H9 (cell line): ENCODE measurements around the gene TRABD2B. TPM values are rescaled to one million over a fixed set of nuclear protein-coding genes. Genes with fewer than 3 reads are reported as not detected.

Source experiments
- DNase-seq: peaks from one replicate; pipeline ENCODE4 v3.0.0-alpha.2; 2017
- H2AFZ ChIP-seq: one replicate; pipeline ENCODE4 v1.6.1; 2013; ENCODE audit warnings: mild to moderate bottlenecking, low read length, control low read depth, moderate library complexity
- H2AK5ac ChIP-seq: 2 replicates; pipeline ENCODE4 v1.6.1; 2013; ENCODE audit warnings: low read length, control low read depth, mixed read lengths; ENCODE audit not compliant: insufficient read length
- H2BK120ac ChIP-seq: one replicate; pipeline ENCODE4 v1.6.1; 2013; ENCODE audit warnings: low read depth, mild to moderate bottlenecking, low read length, control low read depth, inconsistent platforms; ENCODE audit not compliant: poor library complexity, severe bottlenecking
- H2BK12ac ChIP-seq: 2 replicates; pipeline ENCODE4 v1.6.1; 2013; ENCODE audit warnings: low read length, control low read depth, mixed read lengths, low read depth; ENCODE audit not compliant: insufficient read length
- H2BK15ac ChIP-seq: 2 replicates; pipeline ENCODE4 v1.6.1; 2013; ENCODE audit warnings: low read depth, low read length, control low read depth
- H2BK20ac ChIP-seq: one replicate; pipeline ENCODE4 v1.6.1; 2013; ENCODE audit warnings: low read depth, mild to moderate bottlenecking, low read length, control low read depth, inconsistent platforms; ENCODE audit not compliant: poor library complexity, severe bottlenecking
- H2BK5ac ChIP-seq: 2 replicates; pipeline ENCODE4 v1.6.1; 2013; ENCODE audit warnings: low read length, control low read depth, mixed read lengths; ENCODE audit not compliant: insufficient read length
- H3K14ac ChIP-seq: 2 replicates; pipeline ENCODE4 v1.6.1; 2013; ENCODE audit warnings: low read length, control low read depth; ENCODE audit not compliant: insufficient read depth
- H3K18ac ChIP-seq: 2 replicates; pipeline ENCODE4 v1.6.1; 2013; ENCODE audit warnings: low read depth, mild to moderate bottlenecking, mixed read lengths, low read length, control low read depth; ENCODE audit not compliant: insufficient read length
- H3K23ac ChIP-seq: 2 replicates; pipeline ENCODE4 v1.6.1; 2013; ENCODE audit warnings: low read length, control low read depth, mixed read lengths, low read depth; ENCODE audit not compliant: insufficient read length
- H3K23me2 ChIP-seq: 2 replicates; pipeline ENCODE4 v1.6.1; 2013; ENCODE audit warnings: low read depth, mild to moderate bottlenecking, mixed read lengths, low read length, control low read depth; ENCODE audit not compliant: insufficient read length, poor library complexity, severe bottlenecking
- H3K27ac ChIP-seq: 2 replicates; pipeline ENCODE4 v1.5.1; 2013; ENCODE audit warnings: low read length, control low read depth, mixed read lengths, low read depth; ENCODE audit not compliant: insufficient read length
- H3K27me3 ChIP-seq: 2 replicates; pipeline ENCODE4 v1.6.1; 2013; ENCODE audit warnings: low read length, control low read depth, inconsistent platforms; ENCODE audit not compliant: insufficient read depth
- H3K4ac ChIP-seq: 2 replicates; pipeline ENCODE4 v1.6.1; 2013; ENCODE audit warnings: low read depth, mild to moderate bottlenecking, control low read depth, inconsistent platforms, low read length, moderate library complexity
- H3K4me1 ChIP-seq: 2 replicates; pipeline ENCODE4 v1.6.1; 2013; ENCODE audit warnings: low read length, control low read depth, inconsistent platforms; ENCODE audit not compliant: insufficient read depth
- H3K4me2 ChIP-seq: 2 replicates; pipeline ENCODE4 v1.6.1; 2013; ENCODE audit warnings: low read length, control low read depth, mixed read lengths; ENCODE audit not compliant: insufficient read length, insufficient read depth
- H3K56ac ChIP-seq: 2 replicates; pipeline ENCODE4 v1.6.1; 2013; ENCODE audit warnings: low read depth, mild to moderate bottlenecking, mixed read lengths, low read length, control low read depth; ENCODE audit not compliant: insufficient read length
- H3K79me1 ChIP-seq: 2 replicates; pipeline ENCODE4 v1.6.1; 2013; ENCODE audit warnings: low read depth, mild to moderate bottlenecking, moderate library complexity, low read length, control low read depth, inconsistent platforms; ENCODE audit not compliant: insufficient read depth, poor library complexity, severe bottlenecking
- H3K79me2 ChIP-seq: 2 replicates; pipeline ENCODE4 v1.6.1; 2013; ENCODE audit warnings: low read length, control low read depth, inconsistent platforms; ENCODE audit not compliant: insufficient read depth
- H3K9ac ChIP-seq: 2 replicates; pipeline ENCODE4 v1.6.1; 2013; ENCODE audit warnings: low read length, control low read depth, mixed read lengths; ENCODE audit not compliant: insufficient read length; ENCODE audit errors: extremely low read depth
- H3K9me3 ChIP-seq: one replicate; pipeline ENCODE4 v1.6.1; 2013; ENCODE audit warnings: low read depth, low read length, inconsistent platforms; ENCODE audit not compliant: control insufficient read depth
- H3T11ph ChIP-seq: one replicate; pipeline ENCODE4 v1.6.1; 2013; ENCODE audit warnings: mild to moderate bottlenecking, low read length, control low read depth, inconsistent platforms
- H4K20me1 ChIP-seq: one replicate; pipeline ENCODE4 v1.6.1; 2013; ENCODE audit not compliant: control insufficient read depth, insufficient read length, insufficient read depth
- H4K5ac ChIP-seq: 2 replicates; pipeline ENCODE4 v1.6.1; 2013; ENCODE audit warnings: low read depth, mild to moderate bottlenecking, mixed read lengths, low read length, control low read depth; ENCODE audit not compliant: insufficient read length
- H4K8ac ChIP-seq: replicated peaks from 2 replicates; pipeline ENCODE4 v1.6.1; 2013; ENCODE audit warnings: low read length, control low read depth, mixed read lengths, low read depth; ENCODE audit not compliant: insufficient read length
- H4K91ac ChIP-seq: 2 replicates; pipeline ENCODE4 v1.6.1; 2013; ENCODE audit warnings: low read depth, mild to moderate bottlenecking, moderate library complexity, mixed read lengths, low read length, control low read depth; ENCODE audit not compliant: insufficient read length
- H3K27ac Mint-ChIP-seq, 3 experiments: 2 replicates in 2 of 3; 3 replicates in 1 of 3; pipeline ENCODE4 v1.8.0; 2020 to 2021; ENCODE audit warnings: mixed read lengths in 3 of 3, mild to moderate bottlenecking in 1 of 3, moderate library complexity in 1 of 3
- H3K27me3 Mint-ChIP-seq: 2 replicates; pipeline ENCODE4 v1.8.0; 2021; ENCODE audit warnings: low read depth, mild to moderate bottlenecking, moderate library complexity, mixed read lengths
- H3K36me3 Mint-ChIP-seq, 3 experiments: 2 replicates in 2 of 3; 3 replicates in 1 of 3; pipeline ENCODE4 v1.8.0; 2020 to 2021; ENCODE audit warnings: low read depth in 3 of 3, mixed read lengths in 3 of 3; ENCODE audit not compliant: insufficient read depth in 1 of 3
- H3K4me1 Mint-ChIP-seq, 2 experiments: 2 replicates each; pipeline ENCODE4 v1.8.0; 2020; ENCODE audit warnings: mixed read lengths in 2 of 2
- H3K4me3 Mint-ChIP-seq, 2 experiments: 2 replicates in 1 of 2; 3 replicates in 1 of 2; pipeline ENCODE4 v1.8.0; 2020 to 2021; ENCODE audit warnings: mild to moderate bottlenecking in 2 of 2, mixed read lengths in 2 of 2, moderate library complexity in 1 of 2
- H3K9me3 Mint-ChIP-seq, 2 experiments: 2 replicates in 1 of 2; 3 replicates in 1 of 2; pipeline ENCODE4 v1.8.0; 2020; ENCODE audit warnings: mild to moderate bottlenecking in 2 of 2, mixed read lengths in 2 of 2, moderate library complexity in 1 of 2
- CTCF ChIP-seq: fragments of 200-600 bp; sonication (generic); conservative IDR thresholded peaks from 3 replicates; pipeline ENCODE4 v1.8.0; 2021; ENCODE audit warnings: antibody characterized with exemption, mild to moderate bottlenecking
- WGBS: extraction: QIAGEN DNeasy Blood & Tissue Kit; methylation state at CpG from one replicate; pipeline ENCODE4 v1.1.7; 2013; ENCODE audit warnings: missing lambda C conversion rate, low lambda C conversion rate, mixed read lengths; ENCODE audit not compliant: insufficient read length; ENCODE audit errors: extremely low coverage; 5-methylcytosine and 5-hydroxymethylcytosine counted together
- total RNA-seq: library from RNA; stranded (reverse); gene quantifications from 2 replicates; pipeline ENCODE4 v1.2.1, GENCODE V29; 2021

Gene TRABD2B
- total RNA-seq, 1 experiment from 2014 or later: 2.3 TPM

DNA sequence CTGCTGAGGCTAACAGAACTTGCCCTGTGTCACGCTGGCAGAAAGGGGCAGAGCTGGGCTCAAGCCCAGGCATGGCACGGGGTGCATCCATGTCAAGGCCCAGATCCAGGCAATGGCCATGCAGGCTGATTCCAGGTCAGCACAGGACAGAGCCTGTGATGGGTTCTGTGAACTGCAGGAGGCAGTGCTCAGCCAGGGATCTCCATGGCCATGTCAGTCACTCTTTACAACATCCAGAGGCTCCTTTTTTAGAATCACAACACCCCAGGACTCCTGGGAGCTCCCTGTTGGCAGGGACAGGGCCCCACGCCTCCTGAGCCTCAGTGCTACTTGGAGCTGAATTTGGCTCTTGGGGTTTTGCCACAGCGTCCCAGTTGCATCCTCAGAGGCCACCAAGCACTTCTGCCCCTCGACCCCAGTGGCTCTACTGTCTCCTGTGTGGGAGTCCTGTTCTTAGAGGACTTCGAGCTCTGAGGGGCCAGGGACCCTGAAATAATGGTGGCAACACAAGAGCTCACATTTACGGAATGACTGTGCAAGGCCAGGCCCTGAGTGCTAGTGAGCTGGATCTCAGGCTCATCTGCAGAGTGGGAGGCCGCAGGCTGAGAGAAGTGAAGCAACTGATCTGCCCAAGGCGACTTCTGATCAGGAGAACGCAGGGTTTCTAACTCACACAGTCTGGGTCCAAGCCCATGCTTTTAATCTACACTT, 211.5 kb downstream of the TRABD2B start:
- Histone ChIP-seq H4K20me1 (no peaks in the 10 kb centered on the region), H2BK120ac (no peak overlapping the region), H2BK5ac (no peak overlapping the region), H3K4me1 (no peaks in the 10 kb centered on the region; the same call in 1 of the 2 replicates), H3K18ac (no peak overlapping the region), H2AFZ (no peak overlapping the region), H2AK5ac (no peak overlapping the region), H3T11ph (no peak overlapping the region), H2BK12ac (no peak overlapping the region), H3K27me3 (no peaks in the 10 kb centered on the region), H3K9ac (no peak overlapping the region), H3K23ac (no peak overlapping the region), H3K79me2 (no peaks in the 10 kb centered on the region), H3K56ac (no peak overlapping the region), H3K9me3 (no peaks in the 10 kb centered on the region), H3K23me2 (no peaks in the 10 kb centered on the region), H3K4ac (no peak overlapping the region), H3K27ac (no peak overlapping the region), H2BK15ac (no peak overlapping the region), H2BK20ac (no peak overlapping the region), H3K14ac (no peak overlapping the region; the same call in 1 of the 2 replicates), H4K5ac (no peak overlapping the region), H3K79me1 (no peaks in the 10 kb centered on the region), H3K4me2 (no peak overlapping the region), H4K91ac (no peak overlapping the region), H4K8ac (no peak overlapping the region)
- Mint-ChIP-seq H3K27ac (no peak overlapping the region; a peak in 1 of 7 replicates), H3K4me3 (no peak overlapping the region), H3K4me1 (peaks cover 8 to 11% of the 10 kb centered on the region in 2 experiments; a peak in 3 of 4 replicates), H3K36me3 (no peaks in the 10 kb centered on the region), H3K27me3 (peaks cover 5% of the 10 kb centered on the region; the same call in 1 of the 2 replicates), H3K9me3 (no peaks in the 10 kb centered on the region)
- peak; percentile 73 for TF ChIP-seq CTCF
- peak; percentile 78 for DNase-seq
- no CpG with 5 or more reads among the region's 10 CpGs for WGBS
